GM18951 (cell line): ENCODE data around the gene ZACN.
A peak's percentile ranks its signal among the peaks of the same experiment; 100 is the strongest.

Experiments used
- POLR2A ChIP-seq: IDR thresholded peaks from 4 replicates; pipeline ENCODE4 v1.6.1; 2011; ENCODE audit warnings: mild to moderate bottlenecking; ENCODE audit not compliant: insufficient read length, insufficient read depth; ENCODE audit errors: extremely low read depth
- in situ Hi-C: fragments of 300-500 bp; cut with MboI; formaldehyde crosslinking; loops from one replicate; pipeline ENCODE4 v1.12.0; 2022; ENCODE audit warnings: low sequenced_read_pairs, mixed read lengths, inconsistent platforms; ENCODE audit not compliant: unreplicated experiment

ZACN gene

GRCh38 chr17:76091526-76092286 lies 12.7 kb downstream of the ZACN start:
- in situ Hi-C loops, result no loop called here
- no peak for TF ChIP-seq POLR2A

GRCh38 chr17:76092526-76093413 lies 13.8 kb downstream of the ZACN start:
- in situ Hi-C loops, result no loop called here
- no peak for TF ChIP-seq POLR2A

- no peak for TF ChIP-seq POLR2A
- in situ Hi-C loops, result no loop called here
Measured at GRCh38 chr17:76094046-76094445, 15.1 kb downstream of the ZACN start.

GRCh38 chr17:76095943-76096342 lies 17.0 kb downstream of the ZACN start:
- in situ Hi-C loops, result no loop called here
- no peak for TF ChIP-seq POLR2A

GRCh38 chr17:76097716-76098295 lies 18.8 kb downstream of the ZACN start:
- in situ Hi-C loops, result no loop called here
- no peak for TF ChIP-seq POLR2A

- in situ Hi-C loops, result no loop called here
- no peak for TF ChIP-seq POLR2A
Measured at GRCh38 chr17:76102944-76103273, 23.9 kb downstream of the ZACN start.

GRCh38 chr17:76103274-76104139 lies 24.5 kb downstream of the ZACN start, which contains the start of gene EXOC7:
TSS of gene EXOC7 (minus strand) at chr17:76103787. CDS start at chr17:76103692, 95 bp downstream.
- in situ Hi-C loops, result no loop called here
- peak; percentile 80 for TF ChIP-seq POLR2A

GRCh38 chr17:76104140-76104895 lies 25.3 kb downstream of the ZACN start:
- in situ Hi-C loops, result no loop called here

GRCh38 chr17:76104896-76105231 lies 25.9 kb downstream of the ZACN start:
- in situ Hi-C loops, result no loop called here

More at GRCh38 chr17:76104140-76104895, 25.3 kb downstream of the ZACN start:
- no peak for TF ChIP-seq POLR2A

GRCh38 chr17:76106703-76107102 lies 27.7 kb downstream of the ZACN start:
- in situ Hi-C loops, result no loop called here
- TF ChIP-seq POLR2A, result no peak

More at GRCh38 chr17:76104896-76105231, 25.9 kb downstream of the ZACN start:
- TF ChIP-seq POLR2A, result no peak

GRCh38 chr17:76107509-76107908 lies 28.5 kb downstream of the ZACN start:
- in situ Hi-C loops, result no loop called here
- TF ChIP-seq POLR2A, result no peak

- no peak for TF ChIP-seq POLR2A
- in situ Hi-C loops, result no loop called here
Measured at GRCh38 chr17:76111956-76112355, 33.0 kb downstream of the ZACN start.

GRCh38 chr17:76115138-76115754 lies 36.3 kb downstream of the ZACN start:
- in situ Hi-C loops, result no loop called here
- no peak for TF ChIP-seq POLR2A
